Body of pancreas (tissue), 4 donors: ENCODE measurements around the gene FABP2.
A peak's percentile ranks its signal among the peaks of the same experiment; 100 is the strongest.

Experiments
- POLR2A ChIP-seq, 3 donors: fragments of 450-650 bp; IDR thresholded peaks; one replicate each; pipeline ENCODE4 v1.6.1; 2016; ENCODE audit warnings: antibody characterized with exemption in 3 of 3, mild to moderate bottlenecking in 2 of 3
- TF ChIP-seq, protein P1 (sequence below), 7 experiments: fragments of 450-650 bp in 4 of 7; fragments of 200-600 bp in 3 of 7; sonication (generic) in 3 of 7; IDR thresholded peaks; one replicate each; pipeline ENCODE4 v1.5.1; 2016 to 2019; ENCODE audit warnings: antibody characterized with exemption in 7 of 7

DNA sequence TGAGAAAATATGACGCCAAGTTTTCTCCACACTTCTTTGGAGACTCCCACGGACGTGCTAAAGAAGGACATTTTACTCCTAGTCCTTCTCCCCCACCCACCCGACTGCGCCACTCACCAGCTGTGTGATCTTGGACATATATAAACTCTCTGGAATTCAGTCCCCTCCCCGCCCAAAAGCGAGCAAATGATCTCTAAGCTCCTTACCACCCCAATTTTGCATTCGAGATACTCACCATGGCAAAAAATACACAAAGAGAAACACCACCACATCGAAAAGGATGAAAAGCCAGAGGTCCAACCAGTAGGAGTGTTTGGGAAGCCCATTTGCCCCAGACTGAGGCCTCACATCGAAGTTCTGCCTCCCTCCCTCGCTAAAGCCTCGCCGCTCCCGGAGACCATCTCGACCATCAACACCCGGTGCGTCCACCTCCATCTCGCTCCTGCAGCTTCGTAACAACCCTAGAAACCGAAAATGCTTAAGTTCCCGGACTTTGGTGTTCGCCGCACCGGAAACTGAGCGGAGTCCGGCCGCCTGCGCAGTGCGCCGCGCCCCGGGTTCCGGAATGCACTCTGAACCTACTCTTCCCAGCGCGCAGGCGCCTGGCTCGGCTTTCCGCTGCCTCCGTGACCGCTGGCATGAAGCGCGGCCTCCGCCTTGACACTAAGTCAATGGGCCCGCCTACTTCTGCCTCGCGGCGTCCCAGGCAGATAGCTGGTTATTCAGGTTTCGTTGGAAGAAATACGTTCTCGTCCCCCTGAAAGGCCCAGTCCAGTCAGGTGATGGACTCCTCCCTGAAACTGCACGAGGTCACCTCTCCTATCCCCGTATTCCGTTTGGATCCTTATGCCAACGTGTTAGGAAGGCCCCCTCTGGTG is 21.6 kb downstream of the FABP2 start:
- TF ChIP-seq, protein P1, sequence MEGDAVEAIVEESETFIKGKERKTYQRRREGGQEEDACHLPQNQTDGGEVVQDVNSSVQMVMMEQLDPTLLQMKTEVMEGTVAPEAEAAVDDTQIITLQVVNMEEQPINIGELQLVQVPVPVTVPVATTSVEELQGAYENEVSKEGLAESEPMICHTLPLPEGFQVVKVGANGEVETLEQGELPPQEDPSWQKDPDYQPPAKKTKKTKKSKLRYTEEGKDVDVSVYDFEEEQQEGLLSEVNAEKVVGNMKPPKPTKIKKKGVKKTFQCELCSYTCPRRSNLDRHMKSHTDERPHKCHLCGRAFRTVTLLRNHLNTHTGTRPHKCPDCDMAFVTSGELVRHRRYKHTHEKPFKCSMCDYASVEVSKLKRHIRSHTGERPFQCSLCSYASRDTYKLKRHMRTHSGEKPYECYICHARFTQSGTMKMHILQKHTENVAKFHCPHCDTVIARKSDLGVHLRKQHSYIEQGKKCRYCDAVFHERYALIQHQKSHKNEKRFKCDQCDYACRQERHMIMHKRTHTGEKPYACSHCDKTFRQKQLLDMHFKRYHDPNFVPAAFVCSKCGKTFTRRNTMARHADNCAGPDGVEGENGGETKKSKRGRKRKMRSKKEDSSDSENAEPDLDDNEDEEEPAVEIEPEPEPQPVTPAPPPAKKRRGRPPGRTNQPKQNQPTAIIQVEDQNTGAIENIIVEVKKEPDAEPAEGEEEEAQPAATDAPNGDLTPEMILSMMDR (IDR thresholded peaks at IDR 0.05) = peak in 2 of 7 experiments; percentile 27 to 29
- TF ChIP-seq POLR2A (IDR thresholded peaks at IDR 0.05) = peak; percentile 78 to 94 (median 94)
